ENCODE measurements around the gene TSPEAR.

TSPEAR gene

DNA sequence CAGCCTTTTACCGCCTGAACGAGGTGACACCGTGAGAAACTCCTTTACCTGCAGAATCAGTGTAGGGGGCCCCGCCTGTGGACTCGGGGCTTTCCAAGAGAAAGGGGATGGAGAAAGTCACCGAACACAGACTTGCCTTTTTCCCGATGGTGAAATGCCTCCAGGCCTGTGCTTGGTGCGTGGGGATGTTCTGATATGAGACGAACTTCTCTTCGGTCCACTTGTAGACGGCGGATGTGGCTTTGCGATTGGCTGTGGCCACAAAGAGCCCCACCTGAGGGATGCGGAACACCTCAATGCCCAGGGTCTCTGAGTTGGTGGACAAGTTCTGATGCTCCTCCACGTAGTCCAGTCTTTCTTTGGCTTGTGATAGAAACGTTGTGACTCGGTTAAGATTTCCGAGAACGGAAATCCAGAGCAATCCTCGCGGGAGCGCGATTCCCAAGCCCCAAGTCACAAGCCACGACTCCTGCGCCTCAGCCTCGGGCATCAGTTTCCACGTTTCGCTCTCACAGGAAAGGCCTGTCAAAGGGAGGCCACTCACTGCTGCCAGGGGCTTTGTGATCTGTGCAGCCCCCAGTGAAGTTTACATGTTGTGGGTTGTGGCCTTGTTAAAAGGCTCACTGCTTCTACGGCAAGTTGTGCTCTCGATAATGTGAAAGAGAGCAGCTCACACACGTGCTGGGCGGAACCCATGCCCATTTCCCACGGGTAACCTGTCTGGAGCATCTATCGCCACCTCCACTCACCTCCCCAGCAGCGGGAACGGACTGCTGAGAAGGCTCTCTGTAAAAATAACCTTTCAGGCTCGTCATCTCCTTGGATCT is 184.0 kb downstream of the TSPEAR start:
- Histone ChIP-seq H4K20me1 (ENCODE audit: control insufficient read depth, insufficient read depth, low read depth, low read length) (no peaks in the 10 kb centered on the region), H3K4me2 (ENCODE audit: low read length) (no peak overlapping the region), H3K79me2 (ENCODE audit: control insufficient read depth, low read length) (no peaks in the 10 kb centered on the region), H3K27me3 (ENCODE audit: control insufficient read depth, low read length) (no peaks in the 10 kb centered on the region), H3K4me3 (ENCODE audit: low read length) (no peak overlapping the region), H3K4me1 (ENCODE audit: control insufficient read depth, low read length) (no peaks in the 10 kb centered on the region), H3K27ac (ENCODE audit: low read depth, low read length) (no peak overlapping the region), H3F3A (ENCODE audit: control insufficient read depth, insufficient read depth) (no peaks in the 10 kb centered on the region), H3K36me3 (ENCODE audit: control insufficient read depth, low read length) (no peaks in the 10 kb centered on the region), H3K9me3 (ENCODE audit: control insufficient read depth, insufficient read depth, low read length) (peaks cover 24% of the 10 kb centered on the region; the same call in 1 of the 2 replicates), H3K9me2 (replicated peaks; ENCODE audit: control insufficient read depth, low read length) (no peaks in the 10 kb centered on the region)
- TF ChIP-seq, protein P1, sequence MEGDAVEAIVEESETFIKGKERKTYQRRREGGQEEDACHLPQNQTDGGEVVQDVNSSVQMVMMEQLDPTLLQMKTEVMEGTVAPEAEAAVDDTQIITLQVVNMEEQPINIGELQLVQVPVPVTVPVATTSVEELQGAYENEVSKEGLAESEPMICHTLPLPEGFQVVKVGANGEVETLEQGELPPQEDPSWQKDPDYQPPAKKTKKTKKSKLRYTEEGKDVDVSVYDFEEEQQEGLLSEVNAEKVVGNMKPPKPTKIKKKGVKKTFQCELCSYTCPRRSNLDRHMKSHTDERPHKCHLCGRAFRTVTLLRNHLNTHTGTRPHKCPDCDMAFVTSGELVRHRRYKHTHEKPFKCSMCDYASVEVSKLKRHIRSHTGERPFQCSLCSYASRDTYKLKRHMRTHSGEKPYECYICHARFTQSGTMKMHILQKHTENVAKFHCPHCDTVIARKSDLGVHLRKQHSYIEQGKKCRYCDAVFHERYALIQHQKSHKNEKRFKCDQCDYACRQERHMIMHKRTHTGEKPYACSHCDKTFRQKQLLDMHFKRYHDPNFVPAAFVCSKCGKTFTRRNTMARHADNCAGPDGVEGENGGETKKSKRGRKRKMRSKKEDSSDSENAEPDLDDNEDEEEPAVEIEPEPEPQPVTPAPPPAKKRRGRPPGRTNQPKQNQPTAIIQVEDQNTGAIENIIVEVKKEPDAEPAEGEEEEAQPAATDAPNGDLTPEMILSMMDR (IDR thresholded peaks at IDR 0.05; ENCODE audit: low read depth, low read length, poor library complexity, severe bottlenecking): no peak
- TF ChIP-seq EZH2phosphoT487 (IDR thresholded peaks at IDR 0.05; ENCODE audit: borderline replicate concordance, low read length): no peak

DNA sequence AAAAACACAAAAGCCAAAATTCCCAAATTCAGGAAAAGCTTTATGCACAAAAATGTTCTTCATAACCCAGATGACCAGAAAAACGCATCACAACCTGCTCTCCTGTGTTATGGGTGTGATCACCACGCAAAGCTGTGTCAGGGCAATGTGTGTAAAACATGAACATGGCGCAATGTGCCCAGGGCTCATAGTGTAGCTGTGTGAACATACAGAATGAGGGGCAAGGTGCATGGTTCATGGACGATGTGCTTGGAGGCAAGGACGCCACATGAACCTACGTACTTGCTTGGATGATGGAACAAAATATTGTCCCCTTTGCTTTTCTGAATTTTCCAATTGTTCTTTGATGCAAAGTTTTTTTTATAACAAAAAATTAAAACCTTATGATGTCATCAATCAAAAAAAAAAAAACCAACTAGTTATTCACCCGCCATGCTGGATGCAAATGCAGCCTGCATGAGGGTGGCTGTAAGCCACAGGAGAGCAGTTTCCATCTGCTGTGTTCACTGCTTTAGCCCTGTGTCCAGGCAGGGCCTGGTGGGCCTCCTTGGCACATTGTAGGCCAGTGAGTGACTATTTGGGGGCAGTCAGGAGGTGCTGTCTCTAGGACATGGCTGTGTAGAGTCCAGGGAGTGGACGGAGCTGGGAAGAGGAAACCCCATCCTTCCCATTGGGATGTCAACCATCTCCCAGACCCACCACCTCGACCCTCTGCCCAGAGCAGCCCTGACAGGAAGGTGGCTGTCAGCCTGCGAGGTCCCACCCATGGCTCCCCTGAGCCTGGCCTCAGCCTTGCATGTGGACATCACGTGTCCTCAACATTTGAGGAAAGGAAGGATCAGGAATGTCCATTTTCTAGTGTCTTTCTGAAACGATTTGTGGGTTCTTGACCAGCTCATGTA is 185.0 kb downstream of the TSPEAR start:
- no peak overlapping the region for H3K27ac ChIP-seq (ENCODE audit: low read depth, low read length)
- H3K9me2 ChIP-seq (replicated peaks; ENCODE audit: control insufficient read depth, low read length): no peaks in the 10 kb centered on the region
- no peaks in the 10 kb centered on the region for H3K79me2 ChIP-seq (ENCODE audit: control insufficient read depth, low read length)
- no peaks in the 10 kb centered on the region for H3F3A ChIP-seq (ENCODE audit: control insufficient read depth, insufficient read depth)
- H3K27me3 ChIP-seq (ENCODE audit: control insufficient read depth, low read length): no peaks in the 10 kb centered on the region
- TF ChIP-seq EZH2phosphoT487 (IDR thresholded peaks at IDR 0.05; ENCODE audit: borderline replicate concordance, low read length): no peak
- TF ChIP-seq, protein P1 (IDR thresholded peaks at IDR 0.05; ENCODE audit: low read depth, low read length, poor library complexity, severe bottlenecking): no peak
- H3K9me3 ChIP-seq (ENCODE audit: control insufficient read depth, insufficient read depth, low read length): peaks cover 27% of the 10 kb centered on the region; the same call in 1 of the 2 replicates
- no peaks in the 10 kb centered on the region for H4K20me1 ChIP-seq (ENCODE audit: control insufficient read depth, insufficient read depth, low read depth, low read length)
- no peak overlapping the region for H3K4me2 ChIP-seq (ENCODE audit: low read length)
- no peaks in the 10 kb centered on the region for H3K4me1 ChIP-seq (ENCODE audit: control insufficient read depth, low read length)
- no peak overlapping the region for H3K4me3 ChIP-seq (ENCODE audit: low read length)
- H3K36me3 ChIP-seq (ENCODE audit: control insufficient read depth, low read length): no peaks in the 10 kb centered on the region

DNA sequence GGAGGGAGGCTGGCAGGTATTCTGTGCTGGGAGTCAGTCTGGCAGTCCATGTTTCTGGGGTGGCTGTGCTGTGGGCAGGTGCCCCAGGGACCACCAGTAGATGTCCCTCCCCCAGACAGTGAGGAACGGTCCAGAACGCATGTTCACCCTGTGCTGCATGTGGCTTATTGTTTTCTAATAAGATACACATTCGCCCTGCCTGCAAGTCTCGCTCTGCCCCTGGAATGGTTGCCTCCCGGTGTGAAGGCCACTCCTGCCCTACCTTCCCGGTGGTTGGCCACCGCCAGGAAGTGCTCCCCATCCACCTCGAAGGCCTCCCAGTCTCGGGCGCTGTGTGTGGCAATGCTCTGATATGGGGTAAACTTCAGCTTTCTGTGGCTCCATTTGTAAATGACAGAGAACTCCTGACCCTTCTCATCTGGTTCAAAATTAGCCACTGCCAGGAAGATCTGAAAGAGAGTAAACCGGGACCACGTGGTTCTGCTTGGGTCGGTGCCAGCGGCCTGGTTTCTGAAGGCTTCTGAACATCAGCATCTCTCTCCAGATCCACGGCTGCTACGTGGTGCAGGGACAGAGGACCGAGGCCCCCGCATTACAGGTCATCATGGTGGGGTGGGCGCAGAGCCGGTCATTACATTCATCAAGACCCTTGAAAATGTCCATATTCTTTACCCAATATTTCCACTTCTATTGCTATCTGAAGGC is 185.8 kb downstream of the TSPEAR start:
- Histone ChIP-seq H3K9me3 (ENCODE audit: control insufficient read depth, insufficient read depth, low read length) (peaks cover 34% of the 10 kb centered on the region; the same call in 1 of the 2 replicates), H3K27me3 (ENCODE audit: control insufficient read depth, low read length) (no peaks in the 10 kb centered on the region), H3K9me2 (replicated peaks; ENCODE audit: control insufficient read depth, low read length) (no peaks in the 10 kb centered on the region), H3K4me1 (ENCODE audit: control insufficient read depth, low read length) (no peaks in the 10 kb centered on the region), H3K79me2 (ENCODE audit: control insufficient read depth, low read length) (no peaks in the 10 kb centered on the region), H3K4me2 (ENCODE audit: low read length) (no peak overlapping the region), H3K4me3 (ENCODE audit: low read length) (no peak overlapping the region), H4K20me1 (ENCODE audit: control insufficient read depth, insufficient read depth, low read depth, low read length) (no peaks in the 10 kb centered on the region), H3F3A (ENCODE audit: control insufficient read depth, insufficient read depth) (no peaks in the 10 kb centered on the region), H3K36me3 (ENCODE audit: control insufficient read depth, low read length) (no peaks in the 10 kb centered on the region), H3K27ac (ENCODE audit: low read depth, low read length) (no peak overlapping the region)
- TF ChIP-seq EZH2phosphoT487 (IDR thresholded peaks at IDR 0.05; ENCODE audit: borderline replicate concordance, low read length): no peak
- TF ChIP-seq, protein P1 (IDR thresholded peaks at IDR 0.05; ENCODE audit: low read depth, low read length, poor library complexity, severe bottlenecking): no peak

Data from DOHH2 (cell line).